Activated CD4-positive, alpha-beta T cell treated with anti-CD3 and anti-CD28 coated beads, Interleukin-2, amount 10 ng/mL, durations not matched to agents 24 days and 14 days (primary cell): ENCODE results near the gene SCD5. TPM values are rescaled to one million over a fixed set of nuclear protein-coding genes. Genes with fewer than 3 reads are reported as not detected.
"Not testable (repeated sequence)": the region's sequence is repeated elsewhere in the genome, so short reads cannot be mapped to it uniquely, and the experiment has no call there.

Experiments used
- DNase-seq: peaks from one replicate; pipeline ENCODE4 v3.0.0; 2022
- H3K27ac Mint-ChIP-seq: one replicate; pipeline ENCODE4 v1.8.0; 2022; ENCODE audit warnings: mild to moderate bottlenecking, mixed read lengths
- H3K27me3 Mint-ChIP-seq: one replicate; pipeline ENCODE4 v1.8.0; 2022; ENCODE audit warnings: mixed read lengths
- H3K36me3 Mint-ChIP-seq: one replicate; pipeline ENCODE4 v1.8.0; 2022; ENCODE audit warnings: low read depth, mild to moderate bottlenecking, mixed read lengths
- H3K4me1 Mint-ChIP-seq: one replicate; pipeline ENCODE4 v1.8.0; 2021; ENCODE audit warnings: mixed read lengths
- H3K4me3 Mint-ChIP-seq: one replicate; pipeline ENCODE4 v1.8.0; 2022; ENCODE audit warnings: mild to moderate bottlenecking, moderate library complexity, mixed read lengths
- H3K9me3 Mint-ChIP-seq: one replicate; pipeline ENCODE4 v1.8.0; 2021; ENCODE audit warnings: mixed read lengths
- intact Hi-C: fragments of 100-400 bp; cut with micrococcal nuclease; formaldehyde crosslinking; loops from one replicate; pipeline ENCODE4 v1.15.1; 2023
- total RNA-seq: library from RNA; stranded (reverse); gene quantifications from 2 replicates; pipeline ENCODE4 v1.2.3, GENCODE V29; 2022

SCD5 gene
- total RNA-seq, result 0.63 and 0.95 TPM in 2 replicates

DNA sequence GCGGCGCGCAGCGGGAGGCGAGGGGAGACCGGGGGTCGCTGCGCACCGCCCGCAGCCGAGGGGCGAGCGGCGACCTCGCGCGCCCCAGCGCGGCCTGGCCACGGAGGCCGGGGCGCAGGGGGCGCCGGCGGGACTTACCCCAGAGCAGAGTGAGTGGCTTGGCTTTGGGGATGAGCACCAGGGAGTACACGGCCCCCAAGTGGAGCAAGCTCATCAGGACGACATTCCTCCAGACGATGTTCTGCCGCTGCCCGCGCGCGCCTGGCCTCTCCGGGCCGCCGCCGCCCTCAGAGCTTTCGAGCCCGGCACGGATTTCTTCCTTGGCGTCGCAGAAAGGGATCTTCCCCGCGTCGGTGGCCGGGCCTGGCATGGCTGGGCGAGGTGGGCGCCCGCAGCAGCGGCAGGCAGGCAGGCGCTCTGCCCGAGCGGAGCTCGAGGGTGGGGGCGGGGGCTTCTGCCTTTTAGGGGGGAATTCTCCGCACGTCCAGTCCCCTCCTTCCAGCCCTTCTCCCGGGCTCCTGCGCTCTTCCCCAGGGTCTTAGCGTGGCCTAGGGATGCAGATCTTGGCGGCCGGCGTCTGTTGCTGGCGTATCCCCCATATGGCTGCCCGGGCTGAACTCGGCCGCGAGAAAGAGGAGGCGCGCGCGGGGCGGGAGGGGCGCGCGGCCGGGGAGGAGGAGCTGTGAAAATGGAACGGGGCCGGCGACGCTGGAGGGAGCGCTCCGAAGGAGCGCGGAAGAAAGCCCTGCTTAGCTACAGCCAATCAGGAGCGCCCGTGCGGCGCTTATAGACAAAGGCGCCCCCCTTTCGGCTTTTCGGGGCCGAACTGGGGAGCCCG lies at the start of gene SCD5:
SCD5 (minus strand) TSS at position 629 of the 838 bp plus-strand sequence; CDS start at position 370, 259 bp downstream.
- H3K27me3 Mint-ChIP-seq, result peaks cover 69% of the 10 kb centered on the region
- intact Hi-C loops, result no loop called here

DNA sequence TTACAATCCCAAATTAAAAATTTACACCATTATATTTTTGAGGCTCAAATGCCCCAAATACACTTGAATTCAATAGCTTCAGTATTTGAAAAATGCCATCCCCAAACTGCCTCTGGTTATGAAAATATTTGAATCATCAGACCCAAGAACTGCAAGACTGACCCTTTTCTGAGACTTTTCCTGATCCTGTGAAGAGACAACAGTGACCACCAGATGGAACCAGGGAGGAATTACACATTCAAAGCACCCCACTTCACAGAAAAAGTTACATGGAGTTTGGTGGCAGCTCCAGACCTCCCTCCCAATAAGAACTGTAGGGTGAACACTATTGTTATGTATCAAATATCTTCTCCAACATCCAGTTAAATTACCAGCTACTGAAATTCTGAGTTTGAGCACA lies 44.0 kb upstream of the SCD5 start:
- Mint-ChIP-seq H3K27me3 (no peaks in the 10 kb centered on the region), H3K9me3 (no peaks in the 10 kb centered on the region), H3K36me3 (peaks cover 54% of the 10 kb centered on the region), H3K4me1 (no peaks in the 10 kb centered on the region), H3K4me3 (no peak overlapping the region), H3K27ac (no peak overlapping the region)
- DNase-seq, result no peak
- intact Hi-C loops, result no loop called here

More for the DNA sequence above, at the start of gene SCD5:
- H3K27ac Mint-ChIP-seq, result no peak within 1 kb of the TSS
- no peaks in the 10 kb centered on the region for H3K9me3 Mint-ChIP-seq
- DNase-seq, result peak; percentile 84
- H3K4me1 Mint-ChIP-seq, result peaks cover 12% of the 10 kb centered on the region
- H3K4me3 Mint-ChIP-seq, result peak within 1 kb of the TSS; percentile 84
- no peaks in the 10 kb centered on the region for H3K36me3 Mint-ChIP-seq

- DNase-seq, result no peak
- H3K9me3 Mint-ChIP-seq, result no peaks in the 10 kb centered on the region
- H3K27me3 Mint-ChIP-seq, result no peaks in the 10 kb centered on the region
- H3K4me3 Mint-ChIP-seq, result no peak overlapping the region
- no peak overlapping the region for H3K27ac Mint-ChIP-seq
- intact Hi-C loops, result no loop called here
- H3K4me1 Mint-ChIP-seq, result no peaks in the 10 kb centered on the region
- peaks cover 46% of the 10 kb centered on the region for H3K36me3 Mint-ChIP-seq
Observed at GRCh38 chr4:82839624-82840023, 41.0 kb upstream of the SCD5 start.

DNA sequence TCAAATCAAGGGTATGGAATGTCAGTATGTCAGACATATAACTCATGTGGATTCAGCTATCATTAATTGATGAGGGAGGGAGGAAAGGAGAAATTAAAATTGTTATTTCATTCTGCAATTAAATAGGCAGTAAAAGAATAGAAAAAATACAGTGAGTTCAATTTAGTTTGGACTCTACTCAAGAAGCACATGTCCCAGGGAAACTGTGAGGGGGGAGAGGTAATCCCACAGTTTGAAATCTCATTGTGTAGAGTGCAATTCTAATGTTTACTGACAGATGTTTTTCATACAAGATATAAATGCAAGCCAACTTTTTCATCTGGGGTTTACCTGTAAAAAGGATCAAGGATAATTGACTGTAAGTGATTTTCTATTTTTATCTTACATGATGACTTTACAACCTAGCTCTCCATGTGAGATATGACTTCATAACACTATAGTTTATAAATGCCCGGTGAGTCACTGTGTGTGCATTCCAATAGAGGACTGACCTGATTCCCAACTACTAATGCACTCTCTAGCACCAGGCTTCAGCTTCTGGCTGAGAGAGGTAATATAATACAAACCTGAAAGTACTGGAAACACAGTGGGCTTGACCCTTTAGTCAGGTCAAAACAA lies 35.2 kb upstream of the SCD5 start:
- Mint-ChIP-seq H3K27me3 (no peaks in the 10 kb centered on the region), H3K27ac (no peak overlapping the region), H3K4me3 (no peak overlapping the region), H3K36me3 (peaks cover 50% of the 10 kb centered on the region), H3K4me1 (no peaks in the 10 kb centered on the region), H3K9me3 (peaks cover 7% of the 10 kb centered on the region)
- DNase-seq, result no peak
- intact Hi-C loops, result no loop called here

DNA sequence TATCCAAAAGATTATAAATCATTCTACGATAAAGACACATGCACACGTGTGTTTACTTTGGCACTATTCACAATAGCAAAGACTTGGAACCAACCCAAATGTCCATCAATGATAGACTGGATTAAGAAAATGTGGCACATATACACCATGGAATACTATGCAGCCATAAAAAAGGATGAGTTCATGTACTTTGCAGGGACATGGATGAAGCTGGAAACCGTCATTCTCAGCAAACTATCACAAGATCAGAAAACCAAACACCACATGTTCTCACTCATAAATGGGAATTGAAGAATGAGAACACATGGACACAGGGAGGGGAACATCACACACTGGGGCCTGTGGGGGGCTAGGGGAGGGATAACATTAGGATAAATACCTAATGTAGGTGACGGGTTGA lies 34.5 kb upstream of the SCD5 start:
- H3K27me3 Mint-ChIP-seq, DNase-seq, H3K9me3 Mint-ChIP-seq, H3K4me3 Mint-ChIP-seq, intact Hi-C loops, H3K4me1 Mint-ChIP-seq, H3K27ac Mint-ChIP-seq: not testable (repeated sequence)
- peaks cover 51% of the 10 kb centered on the region for H3K36me3 Mint-ChIP-seq

GRCh38 chr4:82825425-82825824 lies 26.8 kb upstream of the SCD5 start:
- Mint-ChIP-seq H3K27me3 (no peaks in the 10 kb centered on the region), H3K9me3 (no peaks in the 10 kb centered on the region), H3K27ac (no peak overlapping the region), H3K36me3 (peaks cover 54% of the 10 kb centered on the region), H3K4me1 (peaks cover 9% of the 10 kb centered on the region), H3K4me3 (no peak overlapping the region)
- DNase-seq, result no peak
- intact Hi-C loops, result loop anchor here (10.0 kb wide), 1 partner anchor 361 kb away; no protein-coding TSS in a partner anchor

DNA sequence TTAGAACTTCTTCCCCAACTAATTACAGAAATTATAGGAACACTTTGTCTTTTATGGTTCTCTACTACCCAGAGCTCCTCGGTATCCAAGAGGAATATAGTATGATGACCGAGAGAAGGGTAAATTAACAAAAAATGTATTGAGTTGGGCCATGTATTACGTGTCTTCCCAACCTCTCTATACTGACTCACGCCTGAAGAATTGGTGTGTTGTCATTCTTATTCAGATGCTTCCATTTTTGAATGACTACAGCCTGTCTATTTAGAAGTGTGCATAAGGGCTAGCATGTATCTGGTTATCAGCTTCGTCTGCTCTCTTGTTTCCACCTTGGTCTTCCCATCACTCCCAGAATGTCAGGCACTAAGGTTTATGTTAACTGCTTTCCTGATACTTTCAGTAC lies 24.5 kb upstream of the SCD5 start:
- Mint-ChIP-seq H3K4me3 (no peak overlapping the region), H3K9me3 (no peaks in the 10 kb centered on the region), H3K27me3 (no peaks in the 10 kb centered on the region), H3K36me3 (peaks cover 60% of the 10 kb centered on the region), H3K27ac (no peak overlapping the region), H3K4me1 (peaks cover 12% of the 10 kb centered on the region)
- DNase-seq, result no peak
- intact Hi-C loops, result loop anchor here (10.0 kb wide), 1 partner anchor 358 kb away; no protein-coding TSS in a partner anchor

DNA sequence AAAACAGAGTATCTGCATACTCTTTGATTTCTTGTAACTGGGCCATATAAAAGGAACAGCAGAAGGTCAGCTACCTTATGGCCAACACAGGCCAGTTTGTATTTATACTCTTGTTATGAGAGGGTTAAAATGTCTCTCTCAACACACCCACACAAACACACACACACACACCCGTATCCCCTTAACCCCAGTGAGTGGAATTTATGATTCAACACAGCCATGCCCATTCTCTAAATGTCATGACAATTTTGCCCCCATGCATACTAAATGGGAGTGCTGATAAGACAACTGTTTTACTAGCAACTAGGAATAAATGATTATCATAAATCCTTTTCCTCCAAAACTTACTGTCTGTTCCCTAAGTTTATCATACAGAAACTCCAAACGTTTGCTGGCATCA lies 22.1 kb upstream of the SCD5 start:
- intact Hi-C loops, result loop anchor here (10.0 kb wide), 1 partner anchor 356 kb away; no protein-coding TSS in a partner anchor
- DNase-seq, result no peak
- Mint-ChIP-seq H3K4me3 (no peak overlapping the region), H3K4me1 (peaks cover 12% of the 10 kb centered on the region), H3K36me3 (peaks cover 58% of the 10 kb centered on the region), H3K27me3 (no peaks in the 10 kb centered on the region), H3K9me3 (no peaks in the 10 kb centered on the region), H3K27ac (peak overlapping the region; percentile 19)

GRCh38 chr4:82818664-82819662 lies 20.4 kb upstream of the SCD5 start:
- intact Hi-C loops, result no loop called here
- Mint-ChIP-seq H3K4me1 (peaks cover 14% of the 10 kb centered on the region), H3K27me3 (no peaks in the 10 kb centered on the region), H3K4me3 (no peak overlapping the region), H3K9me3 (no peaks in the 10 kb centered on the region), H3K36me3 (peaks cover 49% of the 10 kb centered on the region), H3K27ac (no peak overlapping the region)
- DNase-seq, result no peak

DNA sequence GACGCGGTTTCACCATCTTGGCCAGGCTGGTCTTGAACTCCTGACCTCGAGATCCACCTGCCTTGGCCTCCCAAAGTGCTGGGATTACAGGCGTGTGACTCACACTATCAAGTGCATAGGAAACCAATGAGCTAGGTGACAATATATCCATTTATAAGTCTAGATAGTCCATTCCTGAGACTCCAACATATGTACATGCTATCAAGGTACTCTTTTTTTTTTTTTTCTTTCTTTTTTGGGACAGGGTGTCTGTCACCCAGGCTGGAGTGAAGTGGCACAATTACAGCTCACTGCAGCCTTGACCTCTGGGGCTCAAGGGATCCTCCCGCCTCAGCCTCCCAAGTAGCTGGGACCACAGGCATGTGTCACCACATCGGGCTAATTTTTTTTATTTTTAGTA lies 18.3 kb upstream of the SCD5 start:
- DNase-seq, H3K4me3 Mint-ChIP-seq, H3K27ac Mint-ChIP-seq, H3K27me3 Mint-ChIP-seq, intact Hi-C loops, H3K9me3 Mint-ChIP-seq: not testable (repeated sequence)
- Mint-ChIP-seq H3K4me1 (peaks cover 14% of the 10 kb centered on the region), H3K36me3 (peaks cover 37% of the 10 kb centered on the region)

DNA sequence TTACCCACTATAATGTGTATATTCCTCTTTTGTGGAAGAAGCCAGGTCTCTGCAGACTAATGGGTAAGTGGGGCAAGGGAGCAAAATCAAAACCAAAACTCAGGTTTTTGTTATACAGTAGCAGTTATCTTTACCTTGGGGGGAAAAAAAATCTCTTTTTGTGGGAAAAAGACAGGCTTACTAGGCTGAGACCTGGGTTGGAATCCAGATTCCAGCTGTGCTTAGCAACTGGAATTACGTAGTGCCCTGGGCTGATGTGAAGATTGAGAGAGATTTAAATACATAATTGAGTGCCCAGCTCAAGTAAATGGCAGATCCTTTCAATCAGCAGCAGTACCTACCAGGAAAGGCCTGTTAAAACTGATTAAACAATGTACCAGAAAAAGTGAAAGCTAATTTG lies 15.4 kb upstream of the SCD5 start:
- peaks cover 5% of the 10 kb centered on the region for H3K4me1 Mint-ChIP-seq
- no peak for DNase-seq
- intact Hi-C loops, result no loop called here
- no peak overlapping the region for H3K27ac Mint-ChIP-seq
- peaks cover 20% of the 10 kb centered on the region for H3K36me3 Mint-ChIP-seq
- H3K9me3 Mint-ChIP-seq, result no peaks in the 10 kb centered on the region
- no peaks in the 10 kb centered on the region for H3K27me3 Mint-ChIP-seq
- no peak overlapping the region for H3K4me3 Mint-ChIP-seq

- Mint-ChIP-seq H3K9me3 (no peaks in the 10 kb centered on the region), H3K36me3 (peaks cover 7% of the 10 kb centered on the region), H3K27ac (no peak overlapping the region), H3K27me3 (peaks cover 4% of the 10 kb centered on the region), H3K4me3 (no peak overlapping the region), H3K4me1 (peaks cover 1% of the 10 kb centered on the region)
- intact Hi-C loops, result no loop called here
- DNase-seq, result no peak
Observed at GRCh38 chr4:82811838-82812341, 13.3 kb upstream of the SCD5 start.

DNA sequence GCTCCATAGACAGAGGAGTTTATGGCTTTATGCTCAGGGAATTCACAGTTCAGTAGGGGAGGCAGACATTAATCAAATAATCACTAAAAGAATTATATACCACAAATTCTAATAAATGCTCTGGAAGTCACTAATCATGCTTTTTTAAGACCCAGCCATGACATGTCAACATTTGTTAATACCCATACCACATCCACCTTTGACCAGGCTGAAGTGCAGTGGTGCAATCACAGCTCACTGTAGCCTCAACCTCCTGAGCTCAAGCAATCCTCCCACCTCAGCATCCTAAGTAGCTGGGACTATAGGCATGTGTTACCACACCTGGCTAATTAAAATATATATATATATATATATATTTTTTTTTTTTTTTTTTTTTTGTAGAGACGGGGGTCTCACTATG lies 12.8 kb upstream of the SCD5 start:
- Mint-ChIP-seq H3K27me3 (peaks cover 4% of the 10 kb centered on the region), H3K9me3 (no peaks in the 10 kb centered on the region), H3K4me3 (no peak overlapping the region), H3K27ac (no peak overlapping the region), H3K36me3 (peaks cover 6% of the 10 kb centered on the region), H3K4me1 (peaks cover 1% of the 10 kb centered on the region)
- no peak for DNase-seq
- intact Hi-C loops, result no loop called here
